Measurements from ENCODE around the gene ASTN1.

DNA sequence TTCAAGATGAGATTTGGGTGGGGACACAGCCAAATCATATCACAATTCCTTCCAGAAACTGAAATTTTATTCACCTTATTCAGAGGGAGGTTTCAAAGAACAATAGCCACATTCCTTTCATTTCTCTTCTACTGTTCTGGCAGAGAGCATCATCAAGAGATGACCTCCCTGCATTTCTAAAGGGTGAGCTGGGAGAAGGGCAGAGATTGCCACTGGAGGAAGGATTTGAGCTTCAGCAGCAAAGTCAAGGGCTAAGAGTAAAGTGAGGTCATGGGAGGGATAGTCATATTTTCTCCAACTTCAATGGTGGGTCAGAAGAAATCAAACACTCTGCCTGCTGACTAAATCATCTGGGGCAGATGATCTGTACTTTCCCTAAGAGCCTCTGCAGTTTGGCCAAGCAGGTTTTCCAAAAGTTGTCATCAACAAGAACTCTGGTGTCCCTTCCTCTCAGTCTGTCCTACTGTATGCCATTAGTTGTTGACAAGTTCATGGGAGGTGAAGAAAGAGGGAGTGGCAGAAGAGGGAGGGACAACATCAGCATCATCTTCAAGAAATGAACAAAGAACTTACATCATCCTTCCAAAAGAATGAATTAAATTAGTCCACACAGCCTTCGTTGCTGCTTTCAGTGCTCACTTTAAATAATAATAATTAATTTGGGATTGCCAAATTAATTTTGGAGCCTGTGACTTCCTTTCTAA lies 298.3 kb downstream of the ASTN1 start:
- TF ChIP-seq, protein P1, sequence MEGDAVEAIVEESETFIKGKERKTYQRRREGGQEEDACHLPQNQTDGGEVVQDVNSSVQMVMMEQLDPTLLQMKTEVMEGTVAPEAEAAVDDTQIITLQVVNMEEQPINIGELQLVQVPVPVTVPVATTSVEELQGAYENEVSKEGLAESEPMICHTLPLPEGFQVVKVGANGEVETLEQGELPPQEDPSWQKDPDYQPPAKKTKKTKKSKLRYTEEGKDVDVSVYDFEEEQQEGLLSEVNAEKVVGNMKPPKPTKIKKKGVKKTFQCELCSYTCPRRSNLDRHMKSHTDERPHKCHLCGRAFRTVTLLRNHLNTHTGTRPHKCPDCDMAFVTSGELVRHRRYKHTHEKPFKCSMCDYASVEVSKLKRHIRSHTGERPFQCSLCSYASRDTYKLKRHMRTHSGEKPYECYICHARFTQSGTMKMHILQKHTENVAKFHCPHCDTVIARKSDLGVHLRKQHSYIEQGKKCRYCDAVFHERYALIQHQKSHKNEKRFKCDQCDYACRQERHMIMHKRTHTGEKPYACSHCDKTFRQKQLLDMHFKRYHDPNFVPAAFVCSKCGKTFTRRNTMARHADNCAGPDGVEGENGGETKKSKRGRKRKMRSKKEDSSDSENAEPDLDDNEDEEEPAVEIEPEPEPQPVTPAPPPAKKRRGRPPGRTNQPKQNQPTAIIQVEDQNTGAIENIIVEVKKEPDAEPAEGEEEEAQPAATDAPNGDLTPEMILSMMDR (conservative IDR thresholded peaks at IDR 0.05; ENCODE audit: low read depth, low read length) = no peak
- TF ChIP-seq, protein P2, sequence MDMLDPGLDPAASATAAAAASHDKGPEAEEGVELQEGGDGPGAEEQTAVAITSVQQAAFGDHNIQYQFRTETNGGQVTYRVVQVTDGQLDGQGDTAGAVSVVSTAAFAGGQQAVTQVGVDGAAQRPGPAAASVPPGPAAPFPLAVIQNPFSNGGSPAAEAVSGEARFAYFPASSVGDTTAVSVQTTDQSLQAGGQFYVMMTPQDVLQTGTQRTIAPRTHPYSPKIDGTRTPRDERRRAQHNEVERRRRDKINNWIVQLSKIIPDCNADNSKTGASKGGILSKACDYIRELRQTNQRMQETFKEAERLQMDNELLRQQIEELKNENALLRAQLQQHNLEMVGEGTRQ (IDR thresholded peaks at IDR 0.05; ENCODE audit: low read depth, low read length) = no peak
- TF ChIP-seq POLR2A (IDR thresholded peaks at IDR 0.05; ENCODE audit: low read depth, low read length) (no peak), MXI1 (IDR thresholded peaks at IDR 0.05; ENCODE audit: borderline replicate concordance, low read depth, low read length) (no peak), NFE2L2 (IDR thresholded peaks at IDR 0.05; ENCODE audit: low read depth, low read length) (no peak), SMC3 (IDR thresholded peaks at IDR 0.05; ENCODE audit: low read depth, low read length) (no peak), RAD21 (IDR thresholded peaks at IDR 0.05; ENCODE audit: low read length) (no peak), RCOR1 (IDR thresholded peaks at IDR 0.05; ENCODE audit: insufficient replicate concordance, low read length) (no peak), RFX5 (IDR thresholded peaks at IDR 0.05; ENCODE audit: low read depth, low read length) (no peak)

All from IMR-90 (cell line).